ENCODE results near the gene SMURF2. TPM values are rescaled to one million over a fixed set of nuclear protein-coding genes. Genes with fewer than 3 reads are reported as not detected.

The SMURF2 gene
- total RNA-seq, 1 experiment from 2014 or later, result 127 TPM

- Histone ChIP-seq H3K4me2 (ENCODE audit: low read length) (peak overlapping the region; percentile 11), H3K4me1 (ENCODE audit: control insufficient read depth in 1 of 2, insufficient read depth in 2 of 2, low read length in 2 of 2) (peaks cover 80 to 96% of the 10 kb centered on the region in 2 experiments), H3K9me3 (ENCODE audit: control insufficient read depth in 1 of 2, insufficient read depth in 1 of 2, low read depth in 1 of 2, low read length in 2 of 2) (0 out of 4 replicates have a peak, but pooled peaks cover 0 to 3% of the 10 kb centered on the region in 2 experiments), H2AFZ (ENCODE audit: low read depth, low read length, poor library complexity, severe bottlenecking) (no peak overlapping the region), H3K27ac (ENCODE audit: low read depth, low read length) (peak overlapping the region; percentile 17; the same call in 1 of the 2 replicates), H3K36me3 (ENCODE audit: control insufficient read depth in 1 of 2, insufficient read depth in 2 of 2, low read length in 2 of 2) (peaks cover 1 to 25% of the 10 kb centered on the region in 2 experiments; a peak in 3 of 4 replicates), H3K9me2 (ENCODE audit: insufficient read depth) (no peaks in the 10 kb centered on the region), H4K20me1 (ENCODE audit: insufficient read depth) (peaks cover 12% of the 10 kb centered on the region; the same call in 1 of the 2 replicates), H3K4me3 (replicated peaks in 1 of 2; ENCODE audit: low read depth in 1 of 2, low read length in 2 of 2) (no peak overlapping the region), H3K9ac (ENCODE audit: low read length) (peak overlapping the region; percentile 2; the same call in 1 of the 2 replicates), H3K79me2 (ENCODE audit: insufficient read depth, low read length) (peaks cover 100% of the 10 kb centered on the region), H3K27me3 (ENCODE audit: insufficient read depth, low read length) (no peaks in the 10 kb centered on the region)
- no peak for DNase-seq (ENCODE audit: low read depth, low spot score)
- ChIA-PET POLR2A (interaction anchor here (1.2 kb wide), 1 partner anchor 56 kb away, joined by 5 read pairs; no protein-coding TSS in a partner anchor), CTCF (no interaction called here), RAD21 (ENCODE audit: low non-redundant PET in 1 of 2, low total read pairs in 2 of 2, uncharacterized antibody in 2 of 2, unreplicated experiment in 2 of 2) (no interaction called here)
- TF ChIP-seq CBX3 (IDR thresholded peaks at IDR 0.05; ENCODE audit: low read depth) (no peak), CEBPB (IDR thresholded peaks at IDR 0.05; ENCODE audit: low read depth) (peak; percentile 70)
- no peak for ATAC-seq
- BruUV-seq (replicated peaks), result no TSS peak
- intact Hi-C loops (cut with micrococcal nuclease), result no loop called here
Measured at GRCh38 chr17:64653325-64653984, 8.7 kb downstream of the SMURF2 start.

- Histone ChIP-seq H3K4me3 (replicated peaks in 1 of 2; ENCODE audit: low read depth in 1 of 2, low read length in 2 of 2) (no peak overlapping the region), H3K9ac (ENCODE audit: low read length) (peak overlapping the region; percentile 23), H3K9me2 (ENCODE audit: insufficient read depth) (no peaks in the 10 kb centered on the region), H3K4me2 (ENCODE audit: low read length) (peak overlapping the region; percentile 56), H3K27ac (ENCODE audit: low read depth, low read length) (peak overlapping the region; percentile 52; the same call in 1 of the 2 replicates), H3K36me3 (ENCODE audit: control insufficient read depth in 1 of 2, insufficient read depth in 2 of 2, low read length in 2 of 2) (peaks cover 10 to 20% of the 10 kb centered on the region in 2 experiments), H3K27me3 (ENCODE audit: insufficient read depth, low read length) (no peaks in the 10 kb centered on the region), H4K20me1 (ENCODE audit: insufficient read depth) (peaks cover 19% of the 10 kb centered on the region; the same call in 1 of the 2 replicates), H3K9me3 (ENCODE audit: control insufficient read depth in 1 of 2, insufficient read depth in 1 of 2, low read depth in 1 of 2, low read length in 2 of 2) (0 out of 4 replicates have a peak, but pooled peaks cover 0 to 3% of the 10 kb centered on the region in 2 experiments), H3K4me1 (ENCODE audit: control insufficient read depth in 1 of 2, insufficient read depth in 2 of 2, low read length in 2 of 2) (peaks cover 66 to 82% of the 10 kb centered on the region in 2 experiments), H3K79me2 (ENCODE audit: insufficient read depth, low read length) (peaks cover 100% of the 10 kb centered on the region), H2AFZ (ENCODE audit: low read depth, low read length, poor library complexity, severe bottlenecking) (no peak overlapping the region)
- RAD21 ChIA-PET (ENCODE audit: low non-redundant PET in 1 of 2, low total read pairs in 2 of 2, uncharacterized antibody in 2 of 2, unreplicated experiment in 2 of 2), result no interaction called here
- POLR2A ChIA-PET, result interaction anchor here (0.8 to 1.3 kb wide), 3 partner anchors 9 to 57 kb away, joined by 3 to 4 read pairs (median 3); no protein-coding TSS in a partner anchor
- ATAC-seq (no peak), DNase-seq (ENCODE audit: low read depth, low spot score) (no peak)
- BruUV-seq (replicated peaks), result no TSS peak
- TF ChIP-seq MAX (IDR thresholded peaks at IDR 0.05), result no peak
- 0 out of 2 replicates have a peak, but pooled peaks have one; percentile 17 for TF ChIP-seq CEBPB (IDR thresholded peaks at IDR 0.05; ENCODE audit: low read depth)
- TF ChIP-seq SRF (IDR thresholded peaks at IDR 0.05; ENCODE audit: low read depth), result no peak
- TF ChIP-seq SIN3A (IDR thresholded peaks at IDR 0.05; ENCODE audit: low read depth), result no peak
- CTCF ChIA-PET, result interaction anchor here (1.2 kb wide), 1 partner anchor 85 kb away, joined by 3 read pairs; no protein-coding TSS in a partner anchor
- intact Hi-C loops (cut with micrococcal nuclease), result no loop called here
Measured at GRCh38 chr17:64651889-64652288, 10.2 kb downstream of the SMURF2 start.

All from HCT116 (cell line).